K562 (cell line): ENCODE measurements around the gene GEMIN7. TPM values are rescaled to one million over a fixed set of nuclear protein-coding genes. Genes with fewer than 3 reads are reported as not detected.

Experiments used
- BHLHE40 ChIP-seq: IDR thresholded peaks from 2 replicates; pipeline ENCODE4 v1.6.1; 2011; ENCODE audit warnings: low read length, improper control_type of control experiment
- CAMTA2 ChIP-seq: fragments of 250-450 bp; sonication (Bioruptor Pico); conservative IDR thresholded peaks from 2 replicates; pipeline ENCODE4 v1.5.1; 2022
- EP400 ChIP-seq: fragments of 450-650 bp; IDR thresholded peaks from 2 replicates; pipeline ENCODE4 v1.6.1; 2017; ENCODE audit warnings: antibody characterized with exemption, mild to moderate bottlenecking, moderate library complexity
- ERF ChIP-seq: fragments of 450-650 bp; formaldehyde crosslinking; IDR thresholded peaks from 2 replicates; pipeline ENCODE4 v1.4.0; 2020; ENCODE audit warnings: mild to moderate bottlenecking, mixed read lengths
- FOSL1 ChIP-seq: fragments of 200-800 bp; sonication (Bioruptor generic); conservative IDR thresholded peaks from 2 replicates; pipeline ENCODE4 v1.6.1; 2016; ENCODE audit warnings: missing genetic modification characterization, missing compliant biosample characterization
- FOXP1 ChIP-seq: sonication (generic); formaldehyde crosslinking; IDR thresholded peaks from 2 replicates; pipeline ENCODE4 v1.8.0; 2022; ENCODE audit warnings: mild to moderate bottlenecking, missing genetic modification reagents
- HSF4 ChIP-seq: fragments of 250-450 bp; sonication (Bioruptor Pico); IDR thresholded peaks from 2 replicates; pipeline ENCODE4 v2.1.2; 2022; ENCODE audit warnings: mild to moderate bottlenecking, moderate library complexity, borderline replicate concordance
- MAFF ChIP-seq: IDR thresholded peaks from 2 replicates; pipeline ENCODE4 v1.6.1; 2012; ENCODE audit warnings: low read length, improper control_type of control experiment
- MBD2 ChIP-seq: sonication (generic); IDR thresholded peaks from 2 replicates; pipeline ENCODE4 v1.6.1; 2016; ENCODE audit warnings: low read depth, borderline replicate concordance
- MCM2 ChIP-seq: fragments of 450-650 bp; IDR thresholded peaks from 2 replicates; pipeline ENCODE4 v1.6.1; 2017; ENCODE audit warnings: low read depth, mild to moderate bottlenecking
- MECOM ChIP-seq: fragments of 250-450 bp; sonication (Bioruptor Pico); IDR thresholded peaks from 2 replicates; pipeline ENCODE4 v1.8.0; 2022; ENCODE audit warnings: inconsistent platforms
- MYC ChIP-seq, 2 experiments: fragments of 250-450 bp in 1 of 2; sonication (Bioruptor Pico) in 1 of 2; IDR thresholded peaks; 2 replicates each; pipeline versions ENCODE4 v1.5.1 to v1.6.1; 2012 to 2021; ENCODE audit warnings: low read depth in 2 of 2, borderline replicate concordance in 1 of 2, improper control_type of control experiment in 1 of 2, low read length in 1 of 2, mild to moderate bottlenecking in 1 of 2, moderate library complexity in 1 of 2
- NFIC ChIP-seq: fragments of 450-650 bp; IDR thresholded peaks from 2 replicates; pipeline ENCODE4 v1.6.1; 2017; ENCODE audit warnings: mild to moderate bottlenecking, inconsistent platforms
- PTBP1 ChIP-seq: fragments of 200-400 bp; formaldehyde crosslinking; IDR thresholded peaks from 2 replicates; pipeline ENCODE4 v1.6.1; 2017; ENCODE audit warnings: low read depth, low read length
- RB1 ChIP-seq: fragments of 450-650 bp; IDR thresholded peaks from 2 replicates; pipeline ENCODE4 v1.6.1; 2017; ENCODE audit warnings: low read depth, mild to moderate bottlenecking
- RBM22 ChIP-seq: fragments of 200-400 bp; formaldehyde crosslinking; IDR thresholded peaks from 2 replicates; pipeline ENCODE4 v1.6.1; 2018; ENCODE audit warnings: low read length, low read depth; ENCODE audit not compliant: poor library complexity, severe bottlenecking
- SNAPC5 ChIP-seq: fragments of 250-450 bp; sonication (Bioruptor Pico); IDR thresholded peaks from 2 replicates; pipeline ENCODE4 v1.8.0; 2021; ENCODE audit warnings: moderate library complexity, mild to moderate bottlenecking, inconsistent platforms
- TBP ChIP-seq: optimal IDR thresholded peaks from 2 replicates; pipeline ENCODE3; 2011; ENCODE audit warnings: low read depth, low read length, improper control_type of control experiment
- YY1 ChIP-seq, 3 experiments: IDR thresholded peaks; 2 replicates each; pipeline ENCODE4 v1.6.1; 2011; ENCODE audit warnings: low read length in 2 of 3, mild to moderate bottlenecking in 2 of 3, moderate library complexity in 2 of 3, borderline replicate concordance in 1 of 3, control low read depth in 1 of 3, low read depth in 1 of 3; ENCODE audit not compliant: insufficient read depth in 3 of 3, insufficient replicate concordance in 2 of 3, control insufficient read depth in 1 of 3, insufficient read length in 1 of 3; ENCODE audit errors: extremely low read depth in 1 of 3
- ZBTB11 ChIP-seq, 3 experiments: fragments of 200-800 bp in 1 of 3; fragments of 250-450 bp in 1 of 3; fragments of 450-650 bp in 1 of 3; sonication (Bioruptor Pico) in 1 of 3; sonication (Bioruptor generic) in 1 of 3; formaldehyde crosslinking in 1 of 3; IDR thresholded peaks; 2 replicates each; pipeline versions ENCODE4 v1.6.1 to v1.8.0; 2016 to 2022; ENCODE audit warnings: mild to moderate bottlenecking in 2 of 3, missing genetic modification characterization in 2 of 3, missing compliant biosample characterization in 1 of 3, moderate library complexity in 1 of 3
- ZFPM2 ChIP-seq: fragments of 250-450 bp; sonication (Bioruptor Pico); IDR thresholded peaks from 2 replicates; pipeline ENCODE4 v1.5.1; 2022; ENCODE audit warnings: mild to moderate bottlenecking
- ZNF282 ChIP-seq: sonication (generic); formaldehyde crosslinking; IDR thresholded peaks from 2 replicates; pipeline ENCODE4 v1.8.1; 2023; ENCODE audit warnings: missing genetic modification reagents
- ZNF324 ChIP-seq: fragments of 250-450 bp; sonication (Bioruptor Pico); IDR thresholded peaks from 2 replicates; pipeline ENCODE4 v1.4.0; 2020; ENCODE audit warnings: mild to moderate bottlenecking
- ZNF57 ChIP-seq: fragments of 450-650 bp; formaldehyde crosslinking; IDR thresholded peaks from 2 replicates; pipeline ENCODE4 v1.4.0; 2020; ENCODE audit warnings: mild to moderate bottlenecking, moderate library complexity
- ZNF668 ChIP-seq: fragments of 250-450 bp; sonication (Bioruptor Pico); IDR thresholded peaks from 2 replicates; pipeline ENCODE4 v1.8.0; 2022; ENCODE audit warnings: mild to moderate bottlenecking, inconsistent platforms
- polyA plus RNA-seq, 8 experiments: library from polyadenylated mRNA; depleted of rRNA in 4 of 8; stranded (reverse) in 5 of 8; unstranded in 3 of 8; fragments of >200 nt; fragmentation: Nextera tagmentation in 2 of 8; fragmentation: Illumina TruSeq in 1 of 8; extraction: Ambion mirVana in 2 of 8; extraction: Trizol in 1 of 8; gene quantifications; 2 replicates each; pipeline versions ENCODE4 v1.2.1 to v1.2.3, GENCODE V29; 2011 to 2014; ENCODE audit warnings: inconsistent platforms in 1 of 8, missing spikeins in 1 of 8
- total RNA-seq, 7 experiments: library from RNA; depleted of rRNA in 6 of 7; stranded (reverse); fragments of >200 nt in 6 of 7; fragmentation: Illumina TruSeq in 2 of 7; extraction: Trizol in 2 of 7; gene quantifications; 2 replicates each; pipeline versions ENCODE4 v1.2.1 to v1.2.3, GENCODE V29; 2011 to 2021; ENCODE audit warnings: low replicate concordance in 1 of 7

GEMIN7 gene
- total and polyA plus RNA-seq, 9 of the 15 experiments (the other 6 are each of a cell fraction or from before 2014, with no cell fraction given): 23.1 to 124 (median 54.9) TPM

- peak; percentile 100 for TF ChIP-seq MYC (IDR thresholded peaks at IDR 0.05; ENCODE audit: low read depth, low read length)
- TF ChIP-seq MYC (CRISPR knock-in tag; IDR thresholded peaks at IDR 0.05; ENCODE audit: borderline replicate concordance, low read depth): 0 out of 2 replicates have a peak, but pooled peaks have one; percentile 77
- TF ChIP-seq PTBP1: 0 out of 2 replicates have a peak, but pooled peaks have one; percentile 30
- TF ChIP-seq MAFF: no peak
- TF ChIP-seq SNAPC5 (CRISPR knock-in tag): no peak
- peak in 2 of 3 experiments; percentile 80 to 83 for TF ChIP-seq YY1 (IDR thresholded peaks at IDR 0.05; ENCODE audit: borderline replicate concordance in 1 of 3, control insufficient read depth in 1 of 3, extremely low read depth in 1 of 3, insufficient read depth in 3 of 3, insufficient read length in 1 of 3, insufficient replicate concordance in 2 of 3, low read depth in 1 of 3, low read length in 2 of 3)
- TF ChIP-seq ERF (CRISPR knock-in tag): peak; percentile 74
- TF ChIP-seq MECOM (CRISPR knock-in tag): peak; percentile 55; the same call in 1 of the 2 replicates
- no peak for TF ChIP-seq MCM2
- TF ChIP-seq ZBTB11 (CRISPR knock-in tag; IDR thresholded peaks at IDR 0.05): peak; percentile 99 to 100 (median 100)
- peak; percentile 52; the same call in 1 of the 2 replicates for TF ChIP-seq MBD2
- TF ChIP-seq RBM22: peak; percentile 93
- TF ChIP-seq ZNF324 (CRISPR knock-in tag): no peak
- peak; percentile 58; the same call in 1 of the 2 replicates for TF ChIP-seq HSF4 (CRISPR knock-in tag)
- peak; percentile 36 for TF ChIP-seq NFIC
- TF ChIP-seq RB1: peak; percentile 98
- no peak for TF ChIP-seq ZFPM2
- TF ChIP-seq CAMTA2 (CRISPR knock-in tag): peak; percentile 91; the same call in 1 of the 2 replicates
- TF ChIP-seq BHLHE40: peak; percentile 45; the same call in 1 of the 2 replicates
- TF ChIP-seq ZNF282 (CRISPR knock-in tag): peak; percentile 91; the same call in 1 of the 2 replicates
- peak; percentile 52; the same call in 1 of the 2 replicates for TF ChIP-seq ZNF57 (CRISPR knock-in tag)
- peak; percentile 93 for TF ChIP-seq FOXP1 (CRISPR knock-in tag)
- 0 out of 2 replicates have a peak, but pooled peaks have one; percentile 6 for TF ChIP-seq ZNF668
- 0 out of 2 replicates have a peak, but pooled peaks have one; percentile 28 for TF ChIP-seq FOSL1
- peak; percentile 95 for TF ChIP-seq TBP
- TF ChIP-seq EP400: peak; percentile 93
Observed at GRCh38 chr19:45079063-45079910, at the start of gene GEMIN7 (continued).
